ENCODE results near the gene CNST. TPM values are rescaled to one million over a fixed set of nuclear protein-coding genes. Genes with fewer than 3 reads are reported as not detected.

CNST gene
- total and polyA plus RNA-seq, 9 of the 15 experiments (the other 6 are each of a cell fraction or from before 2014, with no cell fraction given): 17.0 to 55.3 (median 30.8) TPM

DNA sequence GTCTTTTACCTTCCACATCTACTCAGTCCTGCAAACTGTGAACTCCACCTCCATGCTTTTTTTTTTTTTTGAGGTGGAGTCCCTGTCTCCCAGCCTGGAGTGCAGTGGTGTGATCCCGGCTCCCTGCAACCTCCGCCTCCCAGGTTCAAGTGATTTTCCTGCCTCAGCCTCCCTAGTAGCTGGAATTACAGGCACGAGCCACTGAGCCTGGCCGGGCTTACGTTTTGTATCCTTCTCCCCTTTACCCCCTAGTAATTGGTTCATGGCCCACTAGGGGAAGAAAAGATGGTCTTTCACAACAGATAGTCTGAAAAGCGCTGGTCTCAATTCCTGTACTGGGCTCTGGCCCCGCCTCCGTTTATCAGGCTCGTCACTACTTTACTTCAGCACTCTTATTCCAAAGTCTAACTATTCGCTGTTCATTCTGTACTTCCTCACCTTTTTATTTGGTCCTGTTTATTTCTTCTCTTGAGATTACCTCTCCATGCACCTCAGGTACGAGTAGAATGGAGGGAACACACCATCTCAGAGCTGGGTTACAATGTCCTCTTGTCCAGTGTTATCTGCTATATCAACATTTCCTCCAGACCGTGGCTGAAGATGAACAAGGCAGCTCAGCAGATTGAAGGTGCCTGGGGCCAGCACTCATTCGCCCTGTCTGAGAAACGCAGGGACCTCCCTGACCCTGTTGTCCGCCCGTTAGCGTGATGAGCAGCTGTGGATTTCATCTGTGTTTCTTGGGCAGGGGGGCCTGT lies 16.2 kb downstream of the CNST start (continued):
- no peak; the same call in 1 of the 2 replicates for TF ChIP-seq SP1 (CRISPR knock-in tag; IDR thresholded peaks at IDR 0.05)
- no peak for TF ChIP-seq ZNF217 (CRISPR knock-in tag; IDR thresholded peaks at IDR 0.05)
- TF ChIP-seq NFRKB (IDR thresholded peaks at IDR 0.05; ENCODE audit: low read depth): 0 out of 2 replicates have a peak, but pooled peaks have one; percentile 67
- TF ChIP-seq HOXB6 (CRISPR knock-in tag; IDR thresholded peaks at IDR 0.05; ENCODE audit: borderline replicate concordance): no peak
- 0 out of 2 replicates have a peak, but pooled peaks have one; percentile 34 for TF ChIP-seq ZBTB2 (IDR thresholded peaks at IDR 0.05)
- TF ChIP-seq E2F5 (CRISPR knock-in tag; IDR thresholded peaks at IDR 0.05): no peak
- TF ChIP-seq SREBF2 (CRISPR knock-in tag; IDR thresholded peaks at IDR 0.05): no peak
- peak; percentile 92 for TF ChIP-seq ZNF316 (IDR thresholded peaks at IDR 0.05)
- TF ChIP-seq ZNF23 (CRISPR knock-in tag; IDR thresholded peaks at IDR 0.05): no peak
- TF ChIP-seq ARID2 (IDR thresholded peaks at IDR 0.05): no peak; the same call in 1 of the 2 replicates
- TF ChIP-seq TOE1 (IDR thresholded peaks at IDR 0.05; ENCODE audit: borderline replicate concordance): 0 out of 2 replicates have a peak, but pooled peaks have one; percentile 27
- TF ChIP-seq TOE1 (CRISPR knock-in tag; IDR thresholded peaks at IDR 0.05; ENCODE audit: borderline replicate concordance, low read depth): no peak
- no peak for TF ChIP-seq NR1H2 (CRISPR knock-in tag; IDR thresholded peaks at IDR 0.05)
- no peak for TF ChIP-seq NELFE (IDR thresholded peaks at IDR 0.05; ENCODE audit: insufficient read depth, insufficient read length)
- no peak for TF ChIP-seq RAD51 (IDR thresholded peaks at IDR 0.05; ENCODE audit: borderline replicate concordance, low read depth)
- TF ChIP-seq TEAD4 (IDR thresholded peaks at IDR 0.05; ENCODE audit: low read length): 0 out of 2 replicates have a peak, but pooled peaks have one; percentile 20
- no peak for TF ChIP-seq TEAD4 (CRISPR knock-in tag; IDR thresholded peaks at IDR 0.05; ENCODE audit: borderline replicate concordance)
- no peak for TF ChIP-seq IRF2 (CRISPR knock-in tag; IDR thresholded peaks at IDR 0.05)
- no peak for TF ChIP-seq SNIP1 (IDR thresholded peaks at IDR 0.05; ENCODE audit: low read depth)
- no peak for TF ChIP-seq SMAD1 (IDR thresholded peaks at IDR 0.05; ENCODE audit: low read depth, low read length, partially characterized antibody)
- no peak for TF ChIP-seq TAF15 (IDR thresholded peaks at IDR 0.05; ENCODE audit: low read depth, low read length)
- no peak for TF ChIP-seq RBM15 (IDR thresholded peaks at IDR 0.05; ENCODE audit: insufficient read depth, low read length)
- TF ChIP-seq ATF1 (CRISPR knock-in tag; IDR thresholded peaks at IDR 0.05): no peak
- TF ChIP-seq ATF1 (tag; IDR thresholded peaks at IDR 0.05): peak; percentile 75
- TF ChIP-seq GATAD2B (IDR thresholded peaks at IDR 0.05; ENCODE audit: borderline replicate concordance): no peak
- TF ChIP-seq RBFOX2 (IDR thresholded peaks at IDR 0.05; ENCODE audit: low read depth, low read length): 0 out of 2 replicates have a peak, but pooled peaks have one; percentile 4
- TF ChIP-seq ZNF408 (CRISPR knock-in tag; IDR thresholded peaks at IDR 0.05; ENCODE audit: low read depth): no peak
- TF ChIP-seq ZNF146 (CRISPR knock-in tag; IDR thresholded peaks at IDR 0.05; ENCODE audit: unreplicated experiment): no peak
- no peak for TF ChIP-seq ZNF57 (CRISPR knock-in tag; IDR thresholded peaks at IDR 0.05)
- no peak for TF ChIP-seq ZNF764 (CRISPR knock-in tag; IDR thresholded peaks at IDR 0.05; ENCODE audit: low read depth)
- no peak for TF ChIP-seq NFXL1 (CRISPR knock-in tag; IDR thresholded peaks at IDR 0.05)

Measured in K562 (cell line).